ENCODE measurements around the gene PAQR8.

DNA sequence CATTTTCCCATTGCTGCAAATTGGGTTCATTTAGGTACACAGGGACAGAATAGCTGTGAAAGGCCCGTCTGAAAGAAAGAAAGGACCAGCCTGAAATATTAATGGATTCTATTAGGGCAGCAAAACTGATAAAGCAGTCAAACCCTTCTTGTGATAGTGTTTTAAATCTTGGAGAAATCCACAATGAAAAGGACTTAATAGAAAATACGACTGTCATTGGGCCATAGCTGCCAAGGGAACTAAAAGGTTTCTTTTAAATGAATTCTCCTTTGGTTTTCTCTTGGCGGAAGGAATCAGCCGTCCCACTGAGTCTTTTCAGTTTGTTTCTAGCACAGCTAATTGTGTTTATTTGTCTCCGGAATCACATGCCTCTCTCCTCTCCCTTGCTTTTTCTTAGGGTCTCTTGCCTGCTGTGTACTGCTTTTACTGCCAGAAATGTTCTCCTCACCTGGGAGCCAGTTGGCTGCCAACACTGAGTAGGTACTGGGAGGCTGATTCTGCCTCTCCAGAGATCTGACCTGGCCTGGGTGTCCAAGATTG lies 11.3 kb downstream of the PAQR8 start:
- TF ChIP-seq, protein P1, sequence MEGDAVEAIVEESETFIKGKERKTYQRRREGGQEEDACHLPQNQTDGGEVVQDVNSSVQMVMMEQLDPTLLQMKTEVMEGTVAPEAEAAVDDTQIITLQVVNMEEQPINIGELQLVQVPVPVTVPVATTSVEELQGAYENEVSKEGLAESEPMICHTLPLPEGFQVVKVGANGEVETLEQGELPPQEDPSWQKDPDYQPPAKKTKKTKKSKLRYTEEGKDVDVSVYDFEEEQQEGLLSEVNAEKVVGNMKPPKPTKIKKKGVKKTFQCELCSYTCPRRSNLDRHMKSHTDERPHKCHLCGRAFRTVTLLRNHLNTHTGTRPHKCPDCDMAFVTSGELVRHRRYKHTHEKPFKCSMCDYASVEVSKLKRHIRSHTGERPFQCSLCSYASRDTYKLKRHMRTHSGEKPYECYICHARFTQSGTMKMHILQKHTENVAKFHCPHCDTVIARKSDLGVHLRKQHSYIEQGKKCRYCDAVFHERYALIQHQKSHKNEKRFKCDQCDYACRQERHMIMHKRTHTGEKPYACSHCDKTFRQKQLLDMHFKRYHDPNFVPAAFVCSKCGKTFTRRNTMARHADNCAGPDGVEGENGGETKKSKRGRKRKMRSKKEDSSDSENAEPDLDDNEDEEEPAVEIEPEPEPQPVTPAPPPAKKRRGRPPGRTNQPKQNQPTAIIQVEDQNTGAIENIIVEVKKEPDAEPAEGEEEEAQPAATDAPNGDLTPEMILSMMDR (IDR thresholded peaks at IDR 0.05; ENCODE audit: borderline replicate concordance, extremely low read depth, low read length, poor library complexity, severe bottlenecking) = no peak
- no peak for TF ChIP-seq EZH2 (IDR thresholded peaks at IDR 0.05; ENCODE audit: borderline replicate concordance, low read depth, low read length, severe bottlenecking)

Data from DND-41 (cell line).